ENCODE results near the gene ACOT7.

DNA sequence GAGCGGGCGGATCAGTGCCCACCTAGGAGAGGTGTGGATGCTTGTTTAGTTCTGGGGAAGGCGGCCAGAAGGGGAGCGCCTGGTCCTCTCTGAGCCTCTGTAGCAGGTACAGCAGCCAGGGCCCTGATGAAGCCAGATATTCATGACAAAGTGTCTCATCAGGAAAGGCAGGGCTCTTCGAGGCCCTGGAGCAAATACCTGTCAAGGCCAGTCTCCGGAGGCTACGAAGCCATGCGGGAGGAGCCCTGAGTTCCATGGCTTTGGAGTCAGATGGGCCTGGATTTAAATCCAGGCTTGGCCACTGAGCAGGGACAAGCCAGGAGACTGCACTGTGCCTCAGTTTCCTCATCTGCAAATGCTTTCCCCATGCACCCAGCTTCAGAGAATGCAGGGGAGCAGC, 107.3 kb downstream of the ACOT7 start:
- TF ChIP-seq CTCF (conservative IDR thresholded peaks at IDR 0.05; ENCODE audit: low read depth, low read length) (no peak), EZH2 (IDR thresholded peaks at IDR 0.05; ENCODE audit: low read length, unreplicated experiment) (no peak), EZH2phosphoT487 (IDR thresholded peaks at IDR 0.05; ENCODE audit: borderline replicate concordance, low read length) (no peak)

Data from PC-3 (cell line).